Tibial artery (tissue), 4 donors: ENCODE results near the gene FAM210A.
A peak's percentile ranks its signal among the peaks of the same experiment; 100 is the strongest.

Experiments
- DNase-seq, 2 donors: peaks; one replicate each; pipeline ENCODE4 v3.0.0-alpha.2; 2019
- H3K27ac ChIP-seq, 2 donors: fragments of 200-600 bp; sonication (generic) in 1 of 2; 1 replicate in 1 of 2; 2 replicates in 1 of 2; pipeline ENCODE4 v1.5.1; 2018 to 2019; ENCODE audit warnings: mild to moderate bottlenecking in 1 of 2
- H3K27me3 ChIP-seq, 2 donors: fragments of 200-600 bp; sonication (generic) in 1 of 2; one replicate each; pipeline versions ENCODE4 v1.5.1 to v1.6.0; 2016 to 2019
- H3K36me3 ChIP-seq, 3 donors: fragments of 200-600 bp; sonication (generic) in 2 of 3; one replicate each; pipeline ENCODE4 v1.5.1; 2016 to 2019; ENCODE audit warnings: mild to moderate bottlenecking in 2 of 3
- H3K4me1 ChIP-seq, 4 donors: fragments of 200-600 bp; sonication (generic) in 2 of 4; 1 replicate in 3 of 4; 2 replicates in 1 of 4; pipeline ENCODE4 v1.5.1; 2016 to 2019
- H3K4me3 ChIP-seq, 2 donors: fragments of 200-600 bp; sonication (generic) in 1 of 2; 1 replicate in 1 of 2; 2 replicates in 1 of 2; pipeline ENCODE4 v1.5.1; 2018 to 2019; ENCODE audit warnings: mild to moderate bottlenecking in 2 of 2
- H3K9me3 ChIP-seq, 3 donors: fragments of 200-600 bp; sonication (generic) in 1 of 3; one replicate each; pipeline ENCODE4 v1.5.1; 2016 to 2019
- intact Hi-C: fragments of 100-400 bp; cut with DNase I; formaldehyde crosslinking; loops from one replicate; pipeline ENCODE4 v1.15.0; 2023; ENCODE audit warnings: low total_unique reads
- TF ChIP-seq, protein P1 (sequence below), 2 experiments: fragments of 200-600 bp in 1 of 2; fragments of 450-650 bp in 1 of 2; IDR thresholded peaks; one replicate each; pipeline ENCODE4 v1.5.1; 2017 to 2019; ENCODE audit warnings: antibody characterized with exemption in 2 of 2, mild to moderate bottlenecking in 1 of 2, moderate library complexity in 1 of 2

FAM210A gene

DNA sequence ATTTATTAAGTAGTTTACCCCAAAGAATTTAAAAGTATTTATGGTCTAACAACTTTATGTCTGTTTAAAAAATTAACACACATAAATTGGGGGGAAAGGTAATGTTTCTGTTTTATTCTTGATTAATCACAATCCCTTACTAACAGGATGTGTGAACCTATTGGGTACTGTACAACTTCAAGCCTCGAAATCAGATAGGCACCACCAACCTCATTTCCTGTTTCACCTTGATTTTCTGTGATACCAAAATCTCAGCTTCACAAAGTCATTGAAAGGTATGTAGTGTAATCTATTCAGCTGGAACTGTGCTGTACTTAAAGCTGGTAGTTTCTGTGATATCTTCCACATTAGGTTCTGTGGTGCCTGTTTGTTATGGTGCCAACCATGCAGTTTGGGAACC is 4.1 kb upstream of the FAM210A start:
- TF ChIP-seq, protein P1, sequence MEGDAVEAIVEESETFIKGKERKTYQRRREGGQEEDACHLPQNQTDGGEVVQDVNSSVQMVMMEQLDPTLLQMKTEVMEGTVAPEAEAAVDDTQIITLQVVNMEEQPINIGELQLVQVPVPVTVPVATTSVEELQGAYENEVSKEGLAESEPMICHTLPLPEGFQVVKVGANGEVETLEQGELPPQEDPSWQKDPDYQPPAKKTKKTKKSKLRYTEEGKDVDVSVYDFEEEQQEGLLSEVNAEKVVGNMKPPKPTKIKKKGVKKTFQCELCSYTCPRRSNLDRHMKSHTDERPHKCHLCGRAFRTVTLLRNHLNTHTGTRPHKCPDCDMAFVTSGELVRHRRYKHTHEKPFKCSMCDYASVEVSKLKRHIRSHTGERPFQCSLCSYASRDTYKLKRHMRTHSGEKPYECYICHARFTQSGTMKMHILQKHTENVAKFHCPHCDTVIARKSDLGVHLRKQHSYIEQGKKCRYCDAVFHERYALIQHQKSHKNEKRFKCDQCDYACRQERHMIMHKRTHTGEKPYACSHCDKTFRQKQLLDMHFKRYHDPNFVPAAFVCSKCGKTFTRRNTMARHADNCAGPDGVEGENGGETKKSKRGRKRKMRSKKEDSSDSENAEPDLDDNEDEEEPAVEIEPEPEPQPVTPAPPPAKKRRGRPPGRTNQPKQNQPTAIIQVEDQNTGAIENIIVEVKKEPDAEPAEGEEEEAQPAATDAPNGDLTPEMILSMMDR (IDR thresholded peaks at IDR 0.05) = no peak
- Histone ChIP-seq H3K27me3 (no peaks in the 10 kb centered on the region), H3K4me1 (peaks cover 0 to 14% (median 5%) of the 10 kb centered on the region in 4 donors), H3K9me3 (no peaks in the 10 kb centered on the region), H3K4me3 (no peak overlapping the region), H3K27ac (no peak overlapping the region), H3K36me3 (peaks cover 9 to 29% (median 17%) of the 10 kb centered on the region in 3 donors)
- DNase-seq = no peak
- intact Hi-C loops = no loop called here

DNA sequence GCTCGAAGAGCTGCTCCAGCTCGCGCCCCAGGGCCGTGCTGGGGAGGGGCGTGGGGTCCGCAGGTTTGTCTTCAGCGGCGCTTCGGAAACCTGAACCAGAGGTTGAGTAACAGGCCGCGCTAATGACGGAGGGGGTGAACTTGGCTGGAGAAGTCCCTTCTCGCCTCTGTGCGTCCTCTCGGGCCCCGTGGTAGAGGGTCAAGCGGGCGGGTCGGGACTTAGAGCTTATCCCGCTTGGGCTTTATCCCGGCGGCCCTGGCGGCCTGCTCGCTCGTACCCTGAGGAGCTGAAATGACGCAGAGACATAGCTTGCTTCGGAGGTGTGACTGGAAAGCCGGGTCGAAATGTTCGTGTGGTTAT is 594 bp upstream of the FAM210A start:
- H3K4me3 ChIP-seq = peak overlapping the region; percentile 92 to 97
- no peaks in the 10 kb centered on the region for H3K9me3 ChIP-seq
- H3K36me3 ChIP-seq = no peaks in the 10 kb centered on the region
- no peaks in the 10 kb centered on the region for H3K27me3 ChIP-seq
- intact Hi-C loops = loop anchor here (5.0 to 10.0 kb wide), 3 partner anchors 505 to 842 kb away; partner anchors contain the start of genes CEP192 and PTPN2
- H3K27ac ChIP-seq = peak overlapping the region; percentile 95 to 97
- peak; percentile 58 to 83 for DNase-seq
- TF ChIP-seq, protein P1 (IDR thresholded peaks at IDR 0.05) = no peak
- H3K4me1 ChIP-seq = peaks cover 0 to 19% (median 9%) of the 10 kb centered on the region in 4 donors

DNA sequence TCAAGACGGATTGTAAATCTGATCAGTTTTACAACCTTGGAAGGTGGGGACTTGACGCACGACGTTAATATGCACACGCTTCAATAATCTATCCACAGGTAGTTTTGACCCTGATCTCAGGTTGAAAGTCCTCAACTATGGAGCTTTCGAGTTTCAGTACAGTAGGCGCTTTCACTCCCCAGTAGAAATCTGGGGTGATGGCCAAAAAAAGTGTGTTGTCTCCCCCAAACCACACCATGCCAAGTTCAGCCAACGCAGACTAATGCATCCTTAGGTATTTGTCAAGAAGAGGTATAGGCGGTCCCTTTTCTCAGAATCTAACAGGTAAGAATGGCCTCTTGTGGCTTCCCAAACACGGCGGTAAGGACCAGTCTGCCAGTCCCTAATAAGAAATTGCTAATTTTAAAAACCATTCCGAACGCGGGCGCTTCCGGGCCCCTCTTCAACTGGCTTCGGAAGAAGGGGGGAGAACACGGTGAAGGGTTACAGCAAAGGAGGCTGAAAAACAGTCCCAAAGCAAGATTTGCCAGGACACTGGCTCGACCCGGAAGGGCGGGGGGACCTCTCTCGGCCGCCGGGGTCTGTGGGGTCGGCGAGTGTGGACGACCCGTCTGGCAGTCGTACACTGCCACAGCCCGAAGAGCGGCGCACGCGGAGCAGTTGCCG is 659 bp downstream of the FAM210A start:
- peak overlapping the region; percentile 92 to 97 for H3K4me3 ChIP-seq
- TF ChIP-seq, protein P1 (IDR thresholded peaks at IDR 0.05) = no peak
- H3K27ac ChIP-seq = peak overlapping the region; percentile 95 to 97
- peaks cover 0 to 19% (median 9%) of the 10 kb centered on the region in 4 donors for H3K4me1 ChIP-seq
- DNase-seq = peak in 1 of 2 donors; percentile 20
- H3K27me3 ChIP-seq = no peaks in the 10 kb centered on the region
- no peaks in the 10 kb centered on the region for H3K36me3 ChIP-seq
- intact Hi-C loops = loop anchor here (5.0 to 10.0 kb wide), 3 partner anchors 503 to 841 kb away; partner anchors contain the start of genes CEP192 and PTPN2
- no peaks in the 10 kb centered on the region for H3K9me3 ChIP-seq

DNA sequence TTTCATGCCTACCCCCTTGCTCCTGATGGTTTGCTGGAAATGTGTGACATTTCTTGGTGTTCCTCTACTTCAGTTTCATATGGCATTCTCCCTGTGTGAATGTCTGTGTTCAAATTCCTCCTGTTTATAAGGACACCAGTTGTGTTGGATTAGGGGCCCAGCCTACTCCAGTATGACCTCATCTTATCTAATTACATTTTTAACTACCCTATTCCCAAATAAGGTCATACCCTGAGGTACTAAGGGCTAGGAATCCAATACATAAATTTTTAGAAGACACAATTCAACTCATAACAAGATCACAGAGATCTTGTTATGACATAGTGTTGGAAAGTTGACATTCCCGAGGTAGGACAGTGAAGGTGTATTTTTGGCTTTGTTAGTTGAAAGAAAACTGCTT is 5.5 kb downstream of the FAM210A start:
- H3K27ac ChIP-seq = no peak overlapping the region
- H3K4me3 ChIP-seq = no peak overlapping the region
- H3K36me3 ChIP-seq = no peaks in the 10 kb centered on the region
- intact Hi-C loops = loop anchor here (10.0 kb wide), 2 partner anchors 726 to 836 kb away; partner anchors contain the start of genes CEP192 and PTPN2
- no peaks in the 10 kb centered on the region for H3K9me3 ChIP-seq
- TF ChIP-seq, protein P1 (IDR thresholded peaks at IDR 0.05) = no peak
- DNase-seq = no peak
- H3K4me1 ChIP-seq = peaks cover 0 to 9% (median 6%) of the 10 kb centered on the region in 4 donors
- no peaks in the 10 kb centered on the region for H3K27me3 ChIP-seq

DNA sequence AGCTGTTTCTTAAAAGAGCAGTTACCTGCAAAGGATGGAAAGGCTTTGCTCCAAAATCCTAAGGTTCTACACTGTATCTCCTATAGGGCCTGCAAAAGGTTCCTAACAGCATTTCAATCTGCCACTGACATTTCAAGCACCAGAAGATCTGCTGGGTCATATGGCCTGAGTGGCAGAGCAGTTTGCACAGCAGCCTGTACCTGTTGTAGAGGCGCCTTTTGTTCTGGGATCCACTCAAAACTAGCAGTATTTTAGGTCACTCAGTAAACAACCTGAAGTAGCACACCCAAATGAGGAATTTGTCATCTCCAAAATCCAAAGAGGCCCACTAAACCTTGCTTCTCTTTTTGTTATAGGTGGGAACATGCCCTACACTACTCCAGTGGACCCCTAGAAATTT is 6.2 kb downstream of the FAM210A start:
- Histone ChIP-seq H3K4me3 (no peak overlapping the region), H3K36me3 (no peaks in the 10 kb centered on the region), H3K27me3 (no peaks in the 10 kb centered on the region), H3K4me1 (peaks cover 0 to 3% (median 2%) of the 10 kb centered on the region in 4 donors), H3K27ac (no peak overlapping the region), H3K9me3 (no peaks in the 10 kb centered on the region)
- TF ChIP-seq, protein P1 (IDR thresholded peaks at IDR 0.05) = no peak
- intact Hi-C loops = loop anchor here (10.0 kb wide), 2 partner anchors 725 to 835 kb away; partner anchors contain the start of genes CEP192 and PTPN2
- no peak for DNase-seq
